Left hindlimb (tissue), 1 donor: ENCODE results near the gene BRI3.

ENCODE experiments used
- DNase-seq: peaks from one replicate; pipeline ENCODE4 v3.0.0-alpha.2; 2018

BRI3 gene

GRCh38 chr7:98287486-98287959, 6.0 kb downstream of the BRI3 start:
- DNase-seq, result no peak

GRCh38 chr7:98288064-98288823, 6.8 kb downstream of the BRI3 start:
- DNase-seq, result no peak

GRCh38 chr7:98289333-98289875, 7.9 kb downstream of the BRI3 start:
- no peak for DNase-seq

- DNase-seq, result no peak
Measured at GRCh38 chr7:98291717-98292116, 10.2 kb downstream of the BRI3 start.

- DNase-seq, result peak; percentile 15
Measured at GRCh38 chr7:98293265-98293664, 11.8 kb downstream of the BRI3 start.

- peak; percentile 3 for DNase-seq
Measured at GRCh38 chr7:98293746-98294145, 12.3 kb downstream of the BRI3 start.

- peak; percentile 19 for DNase-seq
Measured at GRCh38 chr7:98294326-98294725, 12.8 kb downstream of the BRI3 start.

- peak; percentile 51 for DNase-seq
Measured at GRCh38 chr7:98294798-98295382, 13.4 kb downstream of the BRI3 start.

- peak; percentile 25 for DNase-seq
Measured at GRCh38 chr7:98295467-98296192, 14.1 kb downstream of the BRI3 start.

GRCh38 chr7:98296833-98297232, 15.3 kb downstream of the BRI3 start:
- DNase-seq, result peak; percentile 18

GRCh38 chr7:98297626-98298286, 16.3 kb downstream of the BRI3 start:
- peak; percentile 13 for DNase-seq

GRCh38 chr7:98300595-98301372, 19.3 kb downstream of the BRI3 start:
- DNase-seq, result peak; percentile 17

- no peak for DNase-seq
Measured at GRCh38 chr7:98301693-98302470, 20.4 kb downstream of the BRI3 start.

GRCh38 chr7:98303176-98303865, 21.8 kb downstream of the BRI3 start:
- no peak for DNase-seq

GRCh38 chr7:98303906-98304305, 22.4 kb downstream of the BRI3 start:
- DNase-seq, result no peak

- DNase-seq, result no peak
Measured at GRCh38 chr7:98305951-98306535, 24.6 kb downstream of the BRI3 start.

GRCh38 chr7:98307971-98308466, 26.5 kb downstream of the BRI3 start:
- DNase-seq, result no peak

- no peak for DNase-seq
Measured at GRCh38 chr7:98309566-98309965, 28.1 kb downstream of the BRI3 start.

- no peak for DNase-seq
Measured at GRCh38 chr7:98312201-98312600, 30.7 kb downstream of the BRI3 start.

GRCh38 chr7:98314469-98314868, 33.0 kb downstream of the BRI3 start:
- no peak for DNase-seq
